IMR-90 (cell line): ENCODE results near the gene COL1A1. TPM values are rescaled to one million over a fixed set of nuclear protein-coding genes. Genes with fewer than 3 reads are reported as not detected.

ENCODE experiments used
- ATAC-seq: fragments of 200-7000 bp; cut with Tn5 transposase; 2 replicates; pipeline ENCODE4 v1.9.1; 2020; ENCODE audit warnings: low read depth, mild to moderate bottlenecking, moderate library complexity
- BruUV-seq: library from RNA; stranded (reverse); fragments of 400-500 nt; replicated peaks from 2 replicates; lab custom pipeline; 2021; lab: Mats Ljungman, UMichigan
- CTCF ChIA-PET: fragments of 300-600 bp; formaldehyde crosslinking; extraction: SDS; loops from one replicate; lab custom pipeline; 2021; ENCODE audit warnings: antibody characterized with exemption; lab: Yijun Ruan, JAX
- POLR2A ChIA-PET: fragments of 300-600 bp; sonication (Branson Sonifier 250); formaldehyde crosslinking; loops from one replicate; lab custom pipeline; 2022; ENCODE audit warnings: antibody characterized with exemption; ENCODE audit not compliant: unreplicated experiment; lab: Charles Lee
- DNase-seq: peaks from one replicate; pipeline ENCODE4 v3.0.0; 2013
- H2AFZ ChIP-seq: replicated peaks from 2 replicates; pipeline ENCODE3; 2013; ENCODE audit warnings: low read length, mild to moderate bottlenecking; ENCODE audit not compliant: poor library complexity
- H2AK5ac ChIP-seq: 2 replicates; pipeline ENCODE4 v1.6.1; 2013; ENCODE audit warnings: low read depth, low read length, inconsistent platforms
- H2AK9ac ChIP-seq: replicated peaks from 2 replicates; pipeline ENCODE3; 2013; ENCODE audit warnings: mild to moderate bottlenecking, low read depth, low read length, moderate library complexity; ENCODE audit not compliant: poor library complexity
- H2BK120ac ChIP-seq: 2 replicates; pipeline ENCODE4 v1.6.1; 2013; ENCODE audit warnings: low read depth, low read length, inconsistent platforms
- H2BK15ac ChIP-seq: 3 replicates; pipeline ENCODE4 v1.6.1; 2013; ENCODE audit warnings: low read depth, low read length, inconsistent platforms
- H2BK20ac ChIP-seq: 2 replicates; pipeline ENCODE4 v1.6.1; 2013; ENCODE audit warnings: low read depth, mild to moderate bottlenecking, inconsistent platforms, low read length, moderate library complexity
- H2BK5ac ChIP-seq: 2 replicates; pipeline ENCODE4 v1.6.1; 2013; ENCODE audit warnings: mild to moderate bottlenecking, low read depth, low read length, inconsistent platforms; ENCODE audit not compliant: poor library complexity, severe bottlenecking
- H3K14ac ChIP-seq: replicated peaks from 2 replicates; pipeline ENCODE4 v1.6.1; 2013; ENCODE audit warnings: low read depth, low read length, inconsistent platforms
- H3K18ac ChIP-seq: 2 replicates; pipeline ENCODE4 v1.6.1; 2013; ENCODE audit warnings: low read depth, low read length, control low read depth
- H3K23ac ChIP-seq: 2 replicates; pipeline ENCODE4 v1.6.1; 2013; ENCODE audit warnings: low read depth, low read length, inconsistent platforms
- H3K27ac ChIP-seq: 2 replicates; pipeline ENCODE4 v1.5.1; 2013; ENCODE audit warnings: mild to moderate bottlenecking, control low read depth, low read length; ENCODE audit not compliant: insufficient read depth
- H3K27me3 ChIP-seq: 2 replicates; pipeline ENCODE4 v1.6.1; 2013; ENCODE audit warnings: low read length; ENCODE audit not compliant: control insufficient read depth, insufficient read depth
- H3K36me3 ChIP-seq: 2 replicates; pipeline ENCODE4 v1.6.1; 2013; ENCODE audit warnings: low read length, mixed read lengths; ENCODE audit not compliant: control insufficient read depth, insufficient read depth
- H3K4ac ChIP-seq: 2 replicates; pipeline ENCODE4 v1.6.1; 2013; ENCODE audit warnings: low read depth, low read length, inconsistent platforms
- H3K4me1 ChIP-seq: 2 replicates; pipeline ENCODE4 v1.6.1; 2013; ENCODE audit warnings: low read length, mixed read lengths; ENCODE audit not compliant: control insufficient read depth, insufficient read depth
- H3K4me2 ChIP-seq: 2 replicates; pipeline ENCODE4 v1.6.1; 2013; ENCODE audit warnings: low read depth, mild to moderate bottlenecking, control low read depth, low read length, moderate library complexity
- H3K4me3 ChIP-seq: 2 replicates; pipeline ENCODE4 v1.5.1; 2013; ENCODE audit warnings: low read depth, mild to moderate bottlenecking, control low read depth, low read length, moderate library complexity; ENCODE audit not compliant: insufficient read depth
- H3K56ac ChIP-seq: 2 replicates; pipeline ENCODE4 v1.6.1; 2013; ENCODE audit warnings: low read length, inconsistent platforms; ENCODE audit not compliant: insufficient read depth; ENCODE audit errors: extremely low read depth
- H3K79me1 ChIP-seq, 2 experiments: 2 replicates each; pipeline ENCODE4 v1.6.1; 2013; ENCODE audit warnings: low read length in 2 of 2, inconsistent platforms in 1 of 2, low read depth in 1 of 2
- H3K9ac ChIP-seq: 2 replicates; pipeline ENCODE4 v1.6.1; 2013; ENCODE audit warnings: low read depth, low read length, control low read depth
- H3K9me1 ChIP-seq: 2 replicates; pipeline ENCODE4 v1.6.1; 2013; ENCODE audit warnings: low read length, inconsistent platforms; ENCODE audit not compliant: insufficient read depth
- H3K9me3 ChIP-seq: 2 replicates; pipeline ENCODE4 v1.6.1; 2013; ENCODE audit warnings: low read length; ENCODE audit not compliant: control insufficient read depth, insufficient read depth
- H4K20me1 ChIP-seq: 2 replicates; pipeline ENCODE4 v1.6.1; 2013; ENCODE audit warnings: low read length, inconsistent platforms; ENCODE audit not compliant: insufficient read depth
- H4K5ac ChIP-seq: 2 replicates; pipeline ENCODE4 v1.6.1; 2013; ENCODE audit warnings: mild to moderate bottlenecking, low read depth, low read length, control low read depth
- H4K8ac ChIP-seq, 2 experiments: 2 replicates each; pipeline ENCODE4 v1.6.1; 2013; ENCODE audit warnings: low read depth in 2 of 2, low read length in 2 of 2, control low read depth in 1 of 2, inconsistent platforms in 1 of 2
- H4K91ac ChIP-seq: 2 replicates; pipeline ENCODE4 v1.6.1; 2013; ENCODE audit warnings: low read depth, low read length, inconsistent platforms; ENCODE audit not compliant: insufficient read depth
- CHD1 ChIP-seq: IDR thresholded peaks from 2 replicates; pipeline ENCODE4 v1.6.1; 2012; ENCODE audit warnings: low read depth, low read length, improper control_type of control experiment
- RFX5 ChIP-seq: IDR thresholded peaks from 2 replicates; pipeline ENCODE4 v1.8.0; 2012; ENCODE audit warnings: low read depth, mild to moderate bottlenecking, low read length, moderate library complexity
- WGBS, 2 experiments: methylation state at CpG; one replicate each; pipeline versions ENCODE4 v1.1.5 to v1.1.7; 2013; ENCODE audit warnings: missing lambda C conversion rate in 2 of 2; ENCODE audit not compliant: insufficient read length in 1 of 2; ENCODE audit errors: extremely low coverage in 2 of 2; 5-methylcytosine and 5-hydroxymethylcytosine counted together
- dilution Hi-C: fragments of 300-500 bp; cut with HindIII; formaldehyde crosslinking; loops from one replicate; pipeline ENCODE4 v1.14.3; 2018; ENCODE audit warnings: low sequenced_read_pairs; ENCODE audit not compliant: unreplicated experiment
- in situ Hi-C: fragments of 300-500 bp; cut with MboI; formaldehyde crosslinking; loops from 3 replicates; pipeline ENCODE4 v1.14.3; 2019; ENCODE audit warnings: low sequenced_read_pairs, inconsistent platforms, mixed read lengths
- intact Hi-C: fragments of 100-400 bp; cut with micrococcal nuclease; formaldehyde crosslinking; loops from 2 replicates; pipeline ENCODE4 v1.10.0; 2022
- polyA plus RNA-seq, 3 experiments: library from polyadenylated mRNA; depleted of rRNA; stranded (reverse); fragments of >200 nt; gene quantifications; 2 replicates each; pipeline ENCODE4 v1.2.3, GENCODE V29; 2012; ENCODE audit warnings: low replicate concordance in 1 of 3
- total RNA-seq: library from RNA; depleted of rRNA; stranded (reverse); fragments of >200 nt; gene quantifications from 2 replicates; pipeline ENCODE4 v1.2.3, GENCODE V29; 2012

The COL1A1 gene
- total and polyA plus RNA-seq, 2 of the 4 experiments (the other 2 are of a cell fraction): 2,180 to 4,350 TPM

DNA sequence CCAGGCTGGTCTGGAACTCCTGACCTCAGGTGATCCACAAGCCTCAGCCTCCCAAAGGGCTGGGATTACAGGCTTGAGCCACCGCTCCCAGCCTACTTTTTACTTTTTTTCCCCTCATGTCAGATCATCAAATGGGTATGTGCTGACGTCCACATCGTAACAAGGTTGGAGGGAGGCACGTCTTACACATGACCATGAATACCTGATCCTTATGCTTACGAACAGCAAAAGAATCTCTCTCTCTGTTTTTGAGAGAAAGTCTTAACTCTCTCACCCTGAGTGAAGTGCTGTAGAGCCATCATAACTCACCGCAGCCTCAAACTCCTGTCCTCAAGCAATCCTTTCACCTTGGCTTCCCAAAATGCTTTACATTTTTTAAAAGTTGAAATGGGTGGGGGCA is 43.3 kb upstream of the COL1A1 start:
- H3K23ac ChIP-seq: no peak overlapping the region
- no peak overlapping the region for H2BK120ac ChIP-seq
- DNase-seq (no peak), ATAC-seq (no peak)
- H2BK20ac ChIP-seq: no peak overlapping the region
- no peaks in the 10 kb centered on the region for H3K9me1 ChIP-seq
- no peak overlapping the region for H2BK15ac ChIP-seq
- in situ Hi-C loops (no loop called here), intact Hi-C loops (no loop called here), dilution Hi-C loops (no loop called here)
- H3K9ac ChIP-seq: no peak overlapping the region
- H4K20me1 ChIP-seq: no peaks in the 10 kb centered on the region
- no peak overlapping the region for H4K8ac ChIP-seq
- no peak overlapping the region for H3K18ac ChIP-seq
- no peak overlapping the region for H3K4ac ChIP-seq
- H2BK5ac ChIP-seq: no peak overlapping the region
- H4K91ac ChIP-seq: no peak overlapping the region
- WGBS, 2 experiments: no CpG with 5 or more reads among the region's 6 CpGs
- no peaks in the 10 kb centered on the region; a peak in 1 of 4 replicates for H3K79me1 ChIP-seq
- H3K9me3 ChIP-seq: peaks cover 3% of the 10 kb centered on the region; the same call in 1 of the 2 replicates
- no peak overlapping the region for H3K56ac ChIP-seq
- H2AK5ac ChIP-seq: 0 out of 2 replicates have a peak overlapping the region, but pooled peaks have one; percentile 7
- no peak overlapping the region for H4K5ac ChIP-seq
- H3K4me3 ChIP-seq: no peak overlapping the region
- no peak overlapping the region for H3K4me2 ChIP-seq
- no peak overlapping the region for H2AK9ac ChIP-seq
- POLR2A ChIA-PET: no interaction called here
- H3K4me1 ChIP-seq: peaks cover 3% of the 10 kb centered on the region; the same call in 1 of the 2 replicates
- H2AFZ ChIP-seq: no peak overlapping the region
- TF ChIP-seq RFX5: no peak
- no peak for TF ChIP-seq CHD1
- CTCF ChIA-PET: no interaction called here
- no peaks in the 10 kb centered on the region for H3K27me3 ChIP-seq
- H3K14ac ChIP-seq: no peak overlapping the region
- no peaks in the 10 kb centered on the region for H3K36me3 ChIP-seq
- no peak overlapping the region for H3K27ac ChIP-seq
- no TSS peak for BruUV-seq
